K562 (cell line): Measurements from ENCODE around the gene DOCK4. TPM values are rescaled to one million over a fixed set of nuclear protein-coding genes. Genes with fewer than 3 reads are reported as not detected.

ENCODE experiments used
- ATAC-seq: fragments of 200-7000 bp; cut with Tn5 transposase; 3 replicates; pipeline ENCODE4 v1.9.1; 2020; ENCODE audit warnings: moderate library complexity
- BruUV-seq: library from RNA; stranded (reverse); fragments of 400-500 nt; replicated peaks from 2 replicates; lab custom pipeline; 2021; lab: Mats Ljungman, UMichigan
- CTCF ChIA-PET: fragments of 300-600 bp; formaldehyde crosslinking; extraction: SDS; loops from one replicate; lab custom pipeline; 2021; ENCODE audit warnings: low intra/inter-chr PET ratio; lab: Yijun Ruan, JAX
- POLR2A ChIA-PET: fragments of 300-600, 350-650 bp; sonication (Branson Sonifier 250); formaldehyde crosslinking; extraction: SDS; loops from one replicate; lab custom pipeline; 2021; ENCODE audit warnings: antibody characterized with exemption, inconsistent platforms; lab: Yijun Ruan, JAX
- DNase-seq, 4 experiments: peaks; one replicate each; pipeline versions ENCODE4 v3.0.0 to v3.0.0-alpha.2; 2011 to 2018; ENCODE audit warnings: low spot score in 3 of 4, mixed read lengths in 3 of 4; ENCODE audit errors: extremely low read depth in 1 of 4
- FAIRE-seq: peaks from 2 replicates; lab custom pipeline; 2011; peaks lifted over from hg19 to GRCh38; lab: Jason Lieb, UNC
- H2AFZ ChIP-seq: 2 replicates; pipeline ENCODE4 v1.6.0; 2011; ENCODE audit warnings: low read depth, low read length, control low read depth, inconsistent platforms
- H3K27ac ChIP-seq: fragments of 200-600 bp; 3 replicates; pipeline ENCODE4 v1.8.0; 2011; ENCODE audit warnings: low read depth, mild to moderate bottlenecking, control low read depth, inconsistent platforms, low read length, moderate library complexity, mixed read lengths; ENCODE audit errors: extremely low read depth
- H3K27me3 ChIP-seq, 2 experiments: fragments of 300-600 bp in 1 of 2; 2 replicates in 1 of 2; 3 replicates in 1 of 2; pipeline versions ENCODE4 v1.6.0 to v1.8.0; 2011; ENCODE audit warnings: inconsistent platforms in 2 of 2, low read length in 2 of 2, mild to moderate bottlenecking in 1 of 2, mixed read lengths in 1 of 2, moderate library complexity in 1 of 2; ENCODE audit not compliant: control insufficient read depth in 2 of 2, insufficient read depth in 2 of 2
- H3K36me3 ChIP-seq: fragments of 300-600 bp; 3 replicates; pipeline ENCODE4 v1.8.0; 2011; ENCODE audit warnings: mild to moderate bottlenecking, low read length, inconsistent platforms; ENCODE audit not compliant: control insufficient read depth, insufficient read depth
- H3K4me1 ChIP-seq, 2 experiments: fragments of 200-600 bp in 1 of 2; replicated peaks in 1 of 2; 2 replicates in 1 of 2; 3 replicates in 1 of 2; pipeline versions ENCODE4 v1.5.1 to v1.8.0; 2011; ENCODE audit warnings: inconsistent platforms in 2 of 2, low read length in 2 of 2, mild to moderate bottlenecking in 1 of 2, mixed read lengths in 1 of 2, moderate library complexity in 1 of 2; ENCODE audit not compliant: control insufficient read depth in 2 of 2, insufficient read depth in 2 of 2
- H3K4me2 ChIP-seq: 2 replicates; pipeline ENCODE4 v1.6.1; 2011; ENCODE audit warnings: low read length, control low read depth, inconsistent platforms, mixed read lengths; ENCODE audit not compliant: insufficient read depth
- H3K4me3 ChIP-seq: fragments of 200-600 bp; sonication (generic), shearing (Covaris generic); 2 replicates; pipeline ENCODE4 v1.5.1; 2016; ENCODE audit warnings: control low read depth, inconsistent platforms
- H3K79me2 ChIP-seq: fragments of 200-600 bp; 3 replicates; pipeline ENCODE4 v1.8.0; 2011; ENCODE audit warnings: low read length, inconsistent platforms; ENCODE audit not compliant: control insufficient read depth, insufficient read depth
- H3K9ac ChIP-seq, 2 experiments: 2 replicates each; pipeline versions ENCODE4 v1.6.0 to v1.6.1; 2011; ENCODE audit warnings: low read depth in 2 of 2, low read length in 2 of 2, control low read depth in 1 of 2, inconsistent platforms in 1 of 2, mild to moderate bottlenecking in 1 of 2, mixed read lengths in 1 of 2; ENCODE audit not compliant: insufficient read depth in 1 of 2
- H3K9me1 ChIP-seq: one replicate; pipeline ENCODE4 v1.6.0; 2011; ENCODE audit warnings: inconsistent platforms, mild to moderate bottlenecking, low read length, moderate library complexity; ENCODE audit not compliant: control insufficient read depth, insufficient read depth
- H3K9me3 ChIP-seq: replicated peaks from 2 replicates; pipeline ENCODE4 v1.5.1; 2011; ENCODE audit warnings: low read depth, low read length, inconsistent platforms; ENCODE audit not compliant: control insufficient read depth, insufficient read depth
- H4K20me1 ChIP-seq: replicated peaks from 2 replicates; pipeline ENCODE4 v1.6.1; 2011; ENCODE audit warnings: low read length, inconsistent platforms, mixed read lengths; ENCODE audit not compliant: control insufficient read depth, insufficient read depth
- CHD4 ChIP-seq: fragments of 200-600 bp; sonication (generic); IDR thresholded peaks from 3 replicates; pipeline ENCODE4 v1.6.1; 2012; ENCODE audit warnings: low read depth, mild to moderate bottlenecking, mixed read lengths, low read length, inconsistent platforms; ENCODE audit not compliant: insufficient read depth, insufficient replicate concordance, poor library complexity, severe bottlenecking
- KLF6 ChIP-seq: fragments of 250-450 bp; sonication (Bioruptor Pico); IDR thresholded peaks from 2 replicates; pipeline ENCODE4 v1.4.0; 2020; ENCODE audit warnings: mild to moderate bottlenecking, moderate library complexity, borderline replicate concordance
- MITF ChIP-seq: IDR thresholded peaks from 2 replicates; pipeline ENCODE4 v1.6.1; 2014; ENCODE audit warnings: antibody characterized with exemption
- MTA2 ChIP-seq: fragments of 450-650 bp; IDR thresholded peaks from 2 replicates; pipeline ENCODE4 v1.6.1; 2016; ENCODE audit warnings: low read depth
- NR4A1 ChIP-seq, 2 experiments: fragments of 250-450 bp in 1 of 2; fragments of 450-650 bp in 1 of 2; sonication (Bioruptor Pico) in 1 of 2; IDR thresholded peaks; 2 replicates each; pipeline versions ENCODE4 v1.4.0 to v1.6.1; 2016 to 2020; ENCODE audit warnings: mild to moderate bottlenecking in 2 of 2, missing compliant biosample characterization in 1 of 2, missing genetic modification characterization in 1 of 2, moderate library complexity in 1 of 2
- POLR2AphosphoS5 ChIP-seq: IDR thresholded peaks from 2 replicates; pipeline ENCODE4 v1.6.1; 2011; ENCODE audit warnings: mild to moderate bottlenecking, low read depth, low read length, moderate library complexity; ENCODE audit not compliant: control insufficient read depth, insufficient read depth
- POLR2H ChIP-seq: IDR thresholded peaks from 2 replicates; pipeline ENCODE4 v1.6.1; 2016; ENCODE audit warnings: missing genetic modification characterization, low read depth, mild to moderate bottlenecking, control low read depth, missing compliant biosample characterization, moderate library complexity
- POLR3G ChIP-seq: IDR thresholded peaks from 2 replicates; pipeline ENCODE4 v1.6.1; 2011; ENCODE audit not compliant: insufficient read length, insufficient replicate concordance; ENCODE audit errors: extremely low read depth
- RFX7 ChIP-seq: fragments of 250-450 bp; sonication (Bioruptor Pico); IDR thresholded peaks from 2 replicates; pipeline ENCODE4 v1.5.1; 2021; ENCODE audit warnings: mild to moderate bottlenecking
- SRF ChIP-seq, 2 experiments: fragments of 250-450, 450-650 bp in 1 of 2; sonication (Bioruptor Pico) in 1 of 2; sonication (generic) in 1 of 2; formaldehyde crosslinking; IDR thresholded peaks; 2 replicates each; pipeline versions ENCODE4 v1.5.0 to v1.5.1; 2020 to 2022; ENCODE audit warnings: mild to moderate bottlenecking in 1 of 2, missing genetic modification reagents in 1 of 2
- TAL1 ChIP-seq: fragments of 450-650 bp; IDR thresholded peaks from 2 replicates; pipeline ENCODE4 v1.6.1; 2016; ENCODE audit warnings: mild to moderate bottlenecking
- ZNF277 ChIP-seq: fragments of 250-450 bp; sonication (Bioruptor Pico); IDR thresholded peaks from 2 replicates; pipeline ENCODE4 v1.8.0; 2022; ENCODE audit warnings: inconsistent platforms, mild to moderate bottlenecking, moderate library complexity, borderline replicate concordance
- WGBS: fragments of 100-300 bp; shearing (Covaris generic); methylation state at CpG from one replicate; pipeline ENCODE4 v1.1.6; 2016; ENCODE audit warnings: low coverage, mixed read lengths; ENCODE audit not compliant: insufficient coverage; ENCODE audit errors: missing lambda C conversion rate; 5-methylcytosine and 5-hydroxymethylcytosine counted together
- in situ Hi-C: fragments of 300-500 bp; cut with MboI; formaldehyde crosslinking; loops from 4 replicates; pipeline ENCODE4 v1.15.0; 2018; ENCODE audit warnings: inconsistent platforms, mixed read lengths
- intact Hi-C: fragments of 100-400 bp; cut with micrococcal nuclease; formaldehyde crosslinking; loops from 2 replicates; pipeline ENCODE4 v1.14.2; 2022
- polyA plus RNA-seq, 8 experiments: library from polyadenylated mRNA; depleted of rRNA in 4 of 8; stranded (reverse) in 5 of 8; unstranded in 3 of 8; fragments of >200 nt; fragmentation: Nextera tagmentation in 2 of 8; fragmentation: Illumina TruSeq in 1 of 8; extraction: Ambion mirVana in 2 of 8; extraction: Trizol in 1 of 8; gene quantifications; 2 replicates each; pipeline versions ENCODE4 v1.2.1 to v1.2.3, GENCODE V29; 2011 to 2014; ENCODE audit warnings: inconsistent platforms in 1 of 8, missing spikeins in 1 of 8
- total RNA-seq, 7 experiments: library from RNA; depleted of rRNA in 6 of 7; stranded (reverse); fragments of >200 nt in 6 of 7; fragmentation: Illumina TruSeq in 2 of 7; extraction: Trizol in 2 of 7; gene quantifications; 2 replicates each; pipeline versions ENCODE4 v1.2.1 to v1.2.3, GENCODE V29; 2011 to 2021; ENCODE audit warnings: low replicate concordance in 1 of 7

DOCK4 gene
- total and polyA plus RNA-seq, 9 of the 15 experiments (the other 6 are each of a cell fraction or from before 2014, with no cell fraction given) = 0.42 to 5.7 (median 2.3) TPM

DNA sequence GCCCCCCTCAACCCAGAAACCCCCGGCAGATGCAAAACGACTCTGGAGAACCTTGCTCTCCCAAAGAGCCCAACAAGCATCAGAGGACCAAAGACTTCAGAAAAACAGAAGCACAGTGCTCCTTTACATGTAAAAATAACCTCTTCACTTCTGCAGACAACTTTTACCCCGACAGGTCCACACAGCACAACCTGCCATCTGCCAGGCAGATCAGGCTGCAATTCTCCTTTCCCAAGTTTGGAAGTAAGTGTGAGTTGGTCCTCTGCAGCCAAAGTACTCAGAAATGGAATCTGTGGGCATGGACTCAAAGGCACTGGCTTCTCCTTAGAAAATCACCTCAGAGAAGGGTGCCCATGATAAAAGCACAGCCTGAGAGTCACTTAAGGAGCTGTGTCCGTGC lies 26.0 kb downstream of the DOCK4 start:
- Histone ChIP-seq H3K9ac (no peak overlapping the region), H4K20me1 (no peaks in the 10 kb centered on the region), H3K4me1 (no peaks in the 10 kb centered on the region), H3K4me2 (no peak overlapping the region), H2AFZ (no peak overlapping the region), H3K27ac (no peak overlapping the region), H3K4me3 (no peak overlapping the region), H3K79me2 (no peaks in the 10 kb centered on the region), H3K9me1 (no peaks in the 10 kb centered on the region), H3K9me3 (no peaks in the 10 kb centered on the region), H3K27me3 (peaks cover 14 to 22% of the 10 kb centered on the region in 2 experiments; a peak in 4 of 5 replicates), H3K36me3 (no peaks in the 10 kb centered on the region)
- ATAC-seq (no peak), DNase-seq (no peak), FAIRE-seq (no peak)
- in situ Hi-C loops = no loop called here
- POLR2A ChIA-PET = no interaction called here
- no TSS peak for BruUV-seq
- WGBS = 2% methylated on average over 4 of the region's 4 CpGs
- intact Hi-C loops = no loop called here
- CTCF ChIA-PET = no interaction called here
- TF ChIP-seq POLR2AphosphoS5 (no peak), CHD4 (no peak), SRF (CRISPR knock-in tag; IDR thresholded peaks at IDR 0.05) (no peak), TAL1 (no peak)

DNA sequence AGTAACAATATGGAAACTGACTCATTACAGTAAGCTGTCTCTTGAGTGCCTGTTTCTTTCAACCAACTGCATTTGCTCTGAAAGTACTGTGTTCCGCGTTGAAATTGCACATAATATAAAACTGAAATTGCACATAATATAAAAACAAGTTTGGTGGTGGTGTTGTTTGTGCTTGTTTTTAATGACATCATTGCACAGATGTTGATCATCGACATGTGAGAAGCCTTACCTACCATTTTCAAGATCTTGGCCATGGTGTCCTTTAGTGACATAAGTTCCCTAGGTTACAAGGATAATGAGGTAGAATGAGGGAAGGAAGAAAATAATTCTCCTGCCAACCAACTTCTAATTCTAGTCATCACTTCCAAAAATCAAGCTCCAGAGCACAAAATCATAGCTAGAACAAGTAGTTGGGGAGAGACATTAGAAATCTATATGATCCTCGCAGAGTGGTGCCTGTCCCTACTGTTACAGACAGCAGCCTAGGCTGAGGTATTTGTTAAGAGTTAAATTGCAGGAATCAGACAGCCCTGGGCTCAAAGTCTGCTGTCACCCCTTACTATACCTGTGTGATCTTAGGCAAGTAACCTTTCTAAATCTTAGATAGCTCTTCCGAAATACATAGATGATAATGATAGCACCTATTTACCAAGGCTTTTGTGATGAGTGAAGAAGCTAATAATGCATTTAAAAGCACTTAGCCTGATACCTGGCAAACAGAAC lies 29.3 kb downstream of the DOCK4 start:
- no peak overlapping the region for H3K9ac ChIP-seq
- no peaks in the 10 kb centered on the region for H3K9me3 ChIP-seq
- under 1% methylated on average over 5 of the region's 5 CpGs for whole genome bisulfite sequencing
- ATAC-seq = no peak
- H3K4me2 ChIP-seq = no peak overlapping the region
- in situ Hi-C loops (no loop called here), intact Hi-C loops (no loop called here)
- H3K27ac ChIP-seq = no peak overlapping the region
- no peaks in the 10 kb centered on the region for H4K20me1 ChIP-seq
- no peak overlapping the region for H2AFZ ChIP-seq
- FAIRE-seq = peak; percentile 37
- H3K4me3 ChIP-seq = no peak overlapping the region
- POLR2A ChIA-PET = no interaction called here
- no peaks in the 10 kb centered on the region for H3K36me3 ChIP-seq
- CTCF ChIA-PET = no interaction called here
- BruUV-seq = no TSS peak
- no peaks in the 10 kb centered on the region for H3K79me2 ChIP-seq
- no peak for DNase-seq
- H3K4me1 ChIP-seq = no peaks in the 10 kb centered on the region
- H3K27me3 ChIP-seq = peaks cover 21 to 30% of the 10 kb centered on the region in 2 experiments
- H3K9me1 ChIP-seq = no peaks in the 10 kb centered on the region
- TF ChIP-seq ZNF277 (CRISPR knock-in tag) (0 out of 2 replicates have a peak, but pooled peaks have one; percentile 2), NR4A1 (CRISPR knock-in tag; IDR thresholded peaks at IDR 0.05) (no peak), NR4A1 (tag; IDR thresholded peaks at IDR 0.05) (no peak), POLR3G (no peak), MITF (no peak), RFX7 (CRISPR knock-in tag) (no peak), POLR2H (no peak), MTA2 (no peak), KLF6 (no peak)
